DMS79 (cell line): ENCODE measurements around the gene PTGER4.

Experiments used
- DNase-seq: peaks from one replicate; lab custom pipeline; 2025; lab: John Stamatoyannopoulos, UW

Gene PTGER4

GRCh38 chr5:40669606-40670390 is 9.9 kb upstream of the PTGER4 start:
- no peak for DNase-seq

GRCh38 chr5:40672425-40672824 is 7.3 kb upstream of the PTGER4 start:
- DNase-seq: no peak

GRCh38 chr5:40674661-40675235 is 5.0 kb upstream of the PTGER4 start:
- DNase-seq: no peak

GRCh38 chr5:40675396-40676133 is 4.2 kb upstream of the PTGER4 start:
- no peak for DNase-seq

- DNase-seq: no peak
Measured at GRCh38 chr5:40676613-40677343, 2.9 kb upstream of the PTGER4 start.

DNA sequence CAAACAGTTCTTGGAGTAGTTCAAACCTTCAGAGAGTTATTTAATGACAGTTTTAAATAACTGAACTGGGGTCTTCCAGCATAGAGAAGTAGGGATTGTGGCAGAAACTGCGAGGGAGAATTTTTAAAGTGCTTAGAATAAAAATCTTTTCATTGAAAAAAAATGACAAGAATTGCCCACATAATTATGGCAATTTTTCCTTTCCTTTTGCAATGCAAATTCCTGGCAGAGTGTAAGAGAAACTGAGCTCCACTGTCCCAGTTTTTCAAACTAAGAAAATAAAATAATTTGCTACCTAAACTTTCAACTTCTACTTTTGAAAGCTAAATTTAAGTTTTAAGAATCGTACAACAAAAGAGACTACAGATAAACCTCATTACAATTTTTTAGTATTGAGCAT is 2.3 kb upstream of the PTGER4 start:
- DNase-seq: no peak

- no peak for DNase-seq
Measured at GRCh38 chr5:40678026-40678425, 1.7 kb upstream of the PTGER4 start.

GRCh38 chr5:40678460-40679147 is 1.1 kb upstream of the PTGER4 start:
- no peak for DNase-seq

DNA sequence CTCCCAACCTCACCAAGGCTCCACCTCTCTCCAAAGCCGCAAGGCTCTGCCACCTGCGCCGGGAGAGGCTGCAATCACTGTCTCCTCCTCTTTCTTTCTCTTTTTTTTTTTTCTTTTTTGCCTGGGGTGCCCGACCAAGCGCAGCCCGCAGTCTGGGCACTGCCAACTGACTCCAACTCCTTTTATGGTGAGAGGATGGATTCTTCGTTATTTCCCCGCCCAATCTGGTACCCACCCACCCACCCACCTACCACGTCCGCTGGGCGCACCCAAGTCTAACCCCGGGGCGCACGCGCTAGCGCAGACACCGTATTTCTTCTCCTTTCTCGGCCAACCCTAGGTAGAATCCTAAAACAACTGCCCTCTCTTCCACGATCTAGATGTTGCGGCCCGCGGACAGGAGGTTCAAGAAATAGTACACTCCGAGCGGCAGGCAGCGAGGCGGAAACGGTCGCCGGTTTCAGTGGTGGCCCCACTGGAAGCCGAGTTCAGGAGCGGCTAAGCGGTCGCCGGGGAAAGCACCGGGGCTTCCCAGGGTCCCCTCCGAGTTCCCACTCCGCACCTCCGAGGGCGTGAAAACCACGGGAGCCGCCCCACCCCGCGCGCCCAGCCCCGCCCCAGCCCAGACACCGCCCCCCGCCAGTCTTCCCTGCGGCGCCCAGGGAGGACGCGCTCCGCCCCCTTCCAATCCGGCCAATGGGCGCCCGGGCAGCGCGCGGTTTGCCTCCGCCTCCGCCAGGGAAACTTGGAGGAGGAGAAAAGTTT is 385 bp upstream of the PTGER4 start:
- DNase-seq: peak; percentile 18

GRCh38 chr5:40680741-40681362 is 1.1 kb downstream of the PTGER4 start:
- DNase-seq: no peak

GRCh38 chr5:40681363-40682153 is 1.8 kb downstream of the PTGER4 start:
- no peak for DNase-seq

GRCh38 chr5:40682154-40683017 is 2.7 kb downstream of the PTGER4 start:
- DNase-seq: no peak

DNA sequence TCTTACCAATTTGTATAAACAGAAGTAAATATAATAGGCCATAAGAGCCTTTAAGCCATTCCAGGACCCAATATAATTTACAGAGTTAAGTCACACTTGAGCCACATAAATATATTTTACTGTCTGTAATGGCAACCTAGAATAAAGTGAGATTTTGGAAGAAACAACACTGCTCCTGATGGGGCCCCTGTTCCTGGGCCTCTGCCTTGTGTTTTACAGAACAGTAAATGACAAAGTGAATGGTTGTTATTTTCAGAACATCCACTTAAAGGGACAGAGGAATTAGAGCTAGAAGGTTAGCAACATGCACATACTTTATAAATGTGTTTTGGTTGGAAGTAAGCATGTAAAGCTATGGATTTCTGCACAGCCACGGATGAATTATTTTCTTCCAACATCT is 3.6 kb downstream of the PTGER4 start:
- DNase-seq: no peak

- no peak for DNase-seq
Measured at GRCh38 chr5:40685193-40685592, 5.5 kb downstream of the PTGER4 start.

- no peak for DNase-seq
Measured at GRCh38 chr5:40685976-40686486, 6.3 kb downstream of the PTGER4 start.

DNA sequence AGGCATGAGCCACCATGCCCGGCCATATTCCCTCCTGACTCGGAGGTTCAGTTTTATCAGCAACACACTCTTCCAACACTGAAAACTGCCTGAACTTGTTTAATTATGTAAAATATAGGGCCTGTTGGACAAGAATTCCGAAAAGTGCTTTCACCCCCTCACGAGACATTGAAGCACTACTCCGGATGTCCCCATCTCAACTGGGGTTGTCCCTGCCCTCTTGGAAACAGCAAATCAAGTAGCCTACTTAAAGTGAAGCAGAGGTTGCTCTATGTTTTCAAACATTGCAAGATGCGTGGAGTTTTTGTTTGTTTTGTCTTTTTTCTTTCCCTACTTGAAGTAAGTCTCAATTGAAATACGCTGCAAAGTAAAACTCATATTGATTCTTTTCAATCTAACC is 7.6 kb downstream of the PTGER4 start:
- DNase-seq: no peak

DNA sequence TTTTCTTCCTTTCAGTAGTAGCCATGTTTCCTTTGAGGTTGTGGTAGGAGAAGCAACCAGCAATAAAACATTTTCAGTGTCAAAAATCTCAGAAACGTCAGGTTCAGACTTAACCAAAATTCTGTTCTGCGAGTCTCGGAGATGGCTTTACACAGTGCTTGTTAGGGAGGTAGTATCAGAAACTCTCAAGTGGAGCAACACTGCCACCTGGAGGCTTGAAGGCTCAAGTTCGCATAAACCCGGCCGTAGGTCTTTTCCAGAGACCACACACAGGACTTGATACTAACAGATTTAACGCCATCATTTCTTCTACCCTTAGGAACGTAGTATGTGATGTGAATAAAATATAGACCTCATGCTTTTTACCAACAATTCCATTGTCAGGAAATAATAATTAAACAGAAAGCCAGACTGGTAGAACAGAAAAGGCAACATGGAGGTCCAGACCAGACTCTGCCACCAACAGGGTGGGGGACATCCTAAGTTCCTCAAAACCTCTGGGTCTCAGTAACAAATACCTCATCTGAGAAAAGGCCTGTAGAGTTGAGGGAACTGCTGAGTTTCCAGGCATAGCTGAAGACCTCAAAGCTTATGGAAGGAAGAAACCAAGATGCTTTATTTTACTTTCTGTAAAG is 8.5 kb downstream of the PTGER4 start:
- DNase-seq: peak; percentile 1

DNA sequence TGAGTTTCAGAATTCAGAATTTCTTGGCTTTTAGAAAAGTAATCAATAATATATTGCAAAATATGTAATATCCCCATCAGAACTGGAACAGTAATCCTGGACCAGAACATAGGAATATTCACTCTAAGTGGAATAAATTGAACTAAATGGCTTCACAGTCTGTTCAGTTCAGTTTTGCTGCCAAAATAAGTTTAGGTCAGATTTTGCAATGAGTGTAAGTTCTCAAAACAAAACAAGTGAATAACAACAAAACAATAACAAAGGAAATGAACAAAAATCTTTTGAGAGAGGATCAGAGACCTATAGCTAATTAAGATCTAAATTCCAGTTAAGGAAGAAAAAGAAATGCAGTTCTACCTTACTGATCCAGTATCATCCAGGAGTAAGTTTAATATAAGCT is 9.3 kb downstream of the PTGER4 start:
- no peak for DNase-seq
